Measurements from ENCODE around the gene FOLR1.

GRCh38 chr11:72234920-72235319, 43.0 kb downstream of the FOLR1 start:
- TF ChIP-seq CTBP1 (IDR thresholded peaks at IDR 0.05; ENCODE audit: borderline replicate concordance) = no peak
- TF ChIP-seq ZNF384 (IDR thresholded peaks at IDR 0.05) = no peak
- no peak for TF ChIP-seq NFRKB (IDR thresholded peaks at IDR 0.05)
- no peak for TF ChIP-seq FOXA1 (IDR thresholded peaks at IDR 0.05)
- TF ChIP-seq FOXM1 (IDR thresholded peaks at IDR 0.05; ENCODE audit: borderline replicate concordance) = no peak
- TF ChIP-seq PKNOX1 (IDR thresholded peaks at IDR 0.05) = no peak
- no peak for TF ChIP-seq LEF1 (IDR thresholded peaks at IDR 0.05; ENCODE audit: borderline replicate concordance)
- TF ChIP-seq ELF4 (IDR thresholded peaks at IDR 0.05) = no peak
- no peak for TF ChIP-seq FOXK2 (IDR thresholded peaks at IDR 0.05)
- TF ChIP-seq SP1 (IDR thresholded peaks at IDR 0.05) = no peak
- TF ChIP-seq SUZ12 (IDR thresholded peaks at IDR 0.05) = no peak
- no peak for TF ChIP-seq HDGF (IDR thresholded peaks at IDR 0.05; ENCODE audit: borderline replicate concordance)
